SK-N-SH (cell line): ENCODE results near the gene MYRF. TPM values are rescaled to one million over a fixed set of nuclear protein-coding genes. Genes with fewer than 3 reads are reported as not detected.

ENCODE experiments used
- CTCF ChIA-PET: fragments of 300-600, 350-600 bp; formaldehyde crosslinking; extraction: SDS; loops from one replicate; lab custom pipeline; 2021; lab: Yijun Ruan, JAX
- POLR2A ChIA-PET: fragments of 350-600 bp; sonication (Branson Sonifier 250); formaldehyde crosslinking; extraction: SDS; loops from one replicate; lab custom pipeline; 2020; ENCODE audit warnings: antibody characterized with exemption, inconsistent platforms; lab: Yijun Ruan, JAX
- DNase-seq: peaks from one replicate; pipeline ENCODE4 v3.0.0; 2012
- H2AFZ ChIP-seq: fragments of 200-600 bp; sonication (generic); 2 replicates; pipeline ENCODE4 v1.8.1; 2016; ENCODE audit warnings: antibody characterized with exemption, mild to moderate bottlenecking, low read depth
- H3F3A ChIP-seq: fragments of 200-600 bp; sonication (generic); replicated peaks from 2 replicates; pipeline ENCODE3; 2016; ENCODE audit warnings: antibody characterized with exemption, mild to moderate bottlenecking; ENCODE audit not compliant: insufficient read depth
- H3K27ac ChIP-seq, 2 experiments: fragments of 200-500 bp in 1 of 2; fragments of 200-600 bp in 1 of 2; sonication (Bioruptor generic) in 1 of 2; sonication (generic), shearing (Covaris generic) in 1 of 2; 2 replicates each; pipeline versions ENCODE4 v1.5.1 to v1.6.1; 2014 to 2016; ENCODE audit warnings: low read depth in 2 of 2, inconsistent platforms in 1 of 2, low read length in 1 of 2, mild to moderate bottlenecking in 1 of 2, mixed read lengths in 1 of 2
- H3K27me3 ChIP-seq: fragments of 200-600 bp; sonication (generic), shearing (Covaris generic); 2 replicates; pipeline ENCODE4 v1.6.1; 2016; ENCODE audit warnings: mixed run types; ENCODE audit not compliant: insufficient read depth
- H3K36me3 ChIP-seq, 2 experiments: fragments of 200-500 bp in 1 of 2; fragments of 200-600 bp in 1 of 2; sonication (Bioruptor generic) in 1 of 2; sonication (generic) in 1 of 2; replicated peaks in 1 of 2; 2 replicates each; pipeline versions ENCODE3 to v1.5.1; 2014 to 2016; ENCODE audit warnings: low read length in 1 of 2, mild to moderate bottlenecking in 1 of 2; ENCODE audit not compliant: insufficient read depth in 2 of 2, control insufficient read depth in 1 of 2
- H3K4me1 ChIP-seq, 2 experiments: fragments of 200-500 bp in 1 of 2; fragments of 200-600 bp in 1 of 2; sonication (Bioruptor generic) in 1 of 2; sonication (generic), shearing (Covaris generic) in 1 of 2; 2 replicates each; pipeline versions ENCODE4 v1.5.1 to v1.6.1; 2014 to 2016; ENCODE audit warnings: low read depth in 1 of 2, low read length in 1 of 2, mixed run types in 1 of 2; ENCODE audit not compliant: insufficient read depth in 2 of 2, control insufficient read depth in 1 of 2
- H3K4me2 ChIP-seq: fragments of 200-600 bp; sonication (generic), shearing (Covaris generic); 2 replicates; pipeline ENCODE4 v1.6.1; 2017; ENCODE audit warnings: mixed run types
- H3K4me3 ChIP-seq, 2 experiments: fragments of 200-500 bp in 1 of 2; fragments of 200-600 bp in 1 of 2; sonication (Bioruptor generic) in 1 of 2; sonication (generic), shearing (Covaris generic) in 1 of 2; 2 replicates each; pipeline versions ENCODE4 v1.5.1 to v1.8.1; 2014 to 2016; ENCODE audit warnings: low read depth in 2 of 2, inconsistent platforms in 1 of 2, low read length in 1 of 2, mild to moderate bottlenecking in 1 of 2, mixed read lengths in 1 of 2, moderate library complexity in 1 of 2
- H3K79me2 ChIP-seq: fragments of 200-600 bp; sonication (generic); 2 replicates; pipeline ENCODE4 v1.8.1; 2017; ENCODE audit warnings: mild to moderate bottlenecking; ENCODE audit not compliant: insufficient read depth
- H3K9ac ChIP-seq: fragments of 200-600 bp; sonication (generic); 2 replicates; pipeline ENCODE4 v1.6.1; 2017; ENCODE audit warnings: mixed run types
- H3K9me2 ChIP-seq: fragments of 200-600 bp; sonication (generic); 2 replicates; pipeline ENCODE4 v1.6.1; 2017; ENCODE audit warnings: mixed run types
- H3K9me3 ChIP-seq: fragments of 200-600 bp; sonication (generic); 2 replicates; pipeline ENCODE4 v1.6.1; 2017; ENCODE audit warnings: mixed run types, mild to moderate bottlenecking, moderate library complexity
- H4K20me1 ChIP-seq: fragments of 200-600 bp; sonication (generic); 2 replicates; pipeline ENCODE4 v1.6.1; 2017; ENCODE audit warnings: mild to moderate bottlenecking, mixed run types; ENCODE audit not compliant: insufficient read depth
- EZH2phosphoT487 ChIP-seq: fragments of 200-600 bp; sonication (generic); IDR thresholded peaks from 2 replicates; pipeline ENCODE4 v1.6.1; 2017; ENCODE audit warnings: low read depth, mixed run types, mild to moderate bottlenecking, antibody characterized with exemption, moderate library complexity, borderline replicate concordance
- GABPA ChIP-seq: IDR thresholded peaks from 2 replicates; pipeline ENCODE4 v1.4.0; 2012; ENCODE audit warnings: low read depth, mild to moderate bottlenecking
- GATA2 ChIP-seq: sonication (generic); formaldehyde crosslinking; IDR thresholded peaks from 2 replicates; pipeline ENCODE4 v1.5.0; 2020; ENCODE audit warnings: mild to moderate bottlenecking, missing genetic modification reagents
- JUND ChIP-seq: IDR thresholded peaks from 2 replicates; pipeline ENCODE4 v1.4.0; 2012
- MEF2A ChIP-seq: IDR thresholded peaks from 2 replicates; pipeline ENCODE4 v1.4.0; 2012; ENCODE audit warnings: low read depth, borderline replicate concordance
- MXI1 ChIP-seq: IDR thresholded peaks from 2 replicates; pipeline ENCODE4 v1.6.1; 2012; ENCODE audit warnings: mild to moderate bottlenecking, low read depth, low read length, improper control_type of control experiment
- NFIC ChIP-seq: IDR thresholded peaks from 2 replicates; pipeline ENCODE4 v1.4.0; 2012; ENCODE audit warnings: borderline replicate concordance
- NRF1 ChIP-seq: IDR thresholded peaks from 2 replicates; pipeline ENCODE4 v1.6.1; 2012; ENCODE audit warnings: low read depth, mild to moderate bottlenecking, low read length
- POLR2AphosphoS5 ChIP-seq: IDR thresholded peaks from 2 replicates; pipeline ENCODE4 v1.6.1; 2012; ENCODE audit warnings: low read depth, low read length
- RFX5 ChIP-seq: IDR thresholded peaks from 2 replicates; pipeline ENCODE4 v1.6.1; 2012; ENCODE audit warnings: mild to moderate bottlenecking, improper control_type of control experiment, low read length
- RXRA ChIP-seq: IDR thresholded peaks from 2 replicates; pipeline ENCODE4 v1.4.0; 2012; ENCODE audit warnings: low read depth, mild to moderate bottlenecking, borderline replicate concordance
- SIN3A ChIP-seq: IDR thresholded peaks from 2 replicates; pipeline ENCODE4 v1.6.1; 2012; ENCODE audit warnings: low read depth, mild to moderate bottlenecking, low read length, moderate library complexity, borderline replicate concordance
- SMC3 ChIP-seq: IDR thresholded peaks from 2 replicates; pipeline ENCODE4 v1.6.1; 2012; ENCODE audit warnings: low read depth, low read length, improper control_type of control experiment
- TEAD4 ChIP-seq: IDR thresholded peaks from 2 replicates; pipeline ENCODE4 v1.4.0; 2012; ENCODE audit warnings: mild to moderate bottlenecking, borderline replicate concordance; ENCODE audit not compliant: insufficient read depth
- WGBS: methylation state at CpG from one replicate; pipeline ENCODE4 v1.1.6; 2017; ENCODE audit warnings: low lambda C conversion rate; 5-methylcytosine and 5-hydroxymethylcytosine counted together
- polyA plus RNA-seq, 3 experiments: library from polyadenylated mRNA; depleted of rRNA; stranded (reverse); fragments of >200 nt; gene quantifications; 2 replicates each; pipeline ENCODE4 v1.2.3, GENCODE V29; 2012
- TF ChIP-seq, protein P1 (sequence below): fragments of 200-600 bp; sonication (generic); IDR thresholded peaks from 2 replicates; pipeline ENCODE4 v1.6.1; 2017; ENCODE audit warnings: antibody characterized with exemption, mild to moderate bottlenecking, moderate library complexity
- TF ChIP-seq, protein P2 (sequence below): IDR thresholded peaks from 2 replicates; pipeline ENCODE4; 2012
- TF ChIP-seq, protein P3 (sequence below): fragments of 150-350 bp; IDR thresholded peaks from 2 replicates; pipeline ENCODE4 v1.6.1; 2016; ENCODE audit warnings: mild to moderate bottlenecking, low read depth, low read length
- TF ChIP-seq, protein P4 (sequence below): IDR thresholded peaks from 2 replicates; pipeline ENCODE4 v1.4.0; 2012; ENCODE audit warnings: low read depth
- TF ChIP-seq, protein P5 (sequence below): IDR thresholded peaks from 2 replicates; pipeline ENCODE4 v1.4.0; 2012; ENCODE audit warnings: low read depth, borderline replicate concordance

Gene MYRF
- polyA plus RNA-seq, 1 of the 3 experiments (the other 2 are of a cell fraction), result 2.8 TPM

DNA sequence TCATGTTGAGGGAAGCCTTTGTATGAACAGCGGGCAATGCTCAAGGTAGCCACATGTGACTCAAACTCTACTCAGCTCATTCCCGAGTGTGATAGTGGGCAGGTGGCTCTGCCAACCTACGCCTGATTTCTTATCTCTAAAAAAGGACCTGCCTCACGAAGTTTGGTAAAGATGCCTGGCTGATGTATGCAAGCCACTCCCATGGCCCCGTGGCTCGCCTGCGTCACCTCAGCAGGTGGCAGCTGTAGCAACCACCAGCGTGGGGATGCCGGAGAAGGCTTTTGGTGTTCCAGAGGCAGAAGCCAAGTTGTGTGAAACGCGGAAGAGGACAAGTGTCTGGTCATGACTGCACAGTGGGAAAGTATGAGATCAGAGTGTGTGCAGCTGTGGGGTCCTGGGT, 81.0 kb downstream of the MYRF start:
- Histone ChIP-seq H3K27ac (no peak overlapping the region; a peak in 1 of 4 replicates), H3F3A (no peaks in the 10 kb centered on the region), H3K36me3 (peaks cover 0 to 14% of the 10 kb centered on the region in 2 experiments), H3K9me3 (no peaks in the 10 kb centered on the region), H3K4me2 (no peak overlapping the region), H3K27me3 (no peaks in the 10 kb centered on the region), H4K20me1 (no peaks in the 10 kb centered on the region; the same call in 1 of the 2 replicates), H3K9ac (no peak overlapping the region)
- no peak for DNase-seq
- WGBS, result 97% methylated on average over 11 of the region's 11 CpGs
- CTCF ChIA-PET, result interaction anchor here (1.5 to 2.3 kb wide), 3 partner anchors 64 to 274 kb away, joined by 4 to 7 read pairs (median 7); no protein-coding TSS in a partner anchor
- TF ChIP-seq SMC3, result no peak
- TF ChIP-seq, protein P1, sequence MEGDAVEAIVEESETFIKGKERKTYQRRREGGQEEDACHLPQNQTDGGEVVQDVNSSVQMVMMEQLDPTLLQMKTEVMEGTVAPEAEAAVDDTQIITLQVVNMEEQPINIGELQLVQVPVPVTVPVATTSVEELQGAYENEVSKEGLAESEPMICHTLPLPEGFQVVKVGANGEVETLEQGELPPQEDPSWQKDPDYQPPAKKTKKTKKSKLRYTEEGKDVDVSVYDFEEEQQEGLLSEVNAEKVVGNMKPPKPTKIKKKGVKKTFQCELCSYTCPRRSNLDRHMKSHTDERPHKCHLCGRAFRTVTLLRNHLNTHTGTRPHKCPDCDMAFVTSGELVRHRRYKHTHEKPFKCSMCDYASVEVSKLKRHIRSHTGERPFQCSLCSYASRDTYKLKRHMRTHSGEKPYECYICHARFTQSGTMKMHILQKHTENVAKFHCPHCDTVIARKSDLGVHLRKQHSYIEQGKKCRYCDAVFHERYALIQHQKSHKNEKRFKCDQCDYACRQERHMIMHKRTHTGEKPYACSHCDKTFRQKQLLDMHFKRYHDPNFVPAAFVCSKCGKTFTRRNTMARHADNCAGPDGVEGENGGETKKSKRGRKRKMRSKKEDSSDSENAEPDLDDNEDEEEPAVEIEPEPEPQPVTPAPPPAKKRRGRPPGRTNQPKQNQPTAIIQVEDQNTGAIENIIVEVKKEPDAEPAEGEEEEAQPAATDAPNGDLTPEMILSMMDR, result no peak
- TF ChIP-seq, protein P2, sequence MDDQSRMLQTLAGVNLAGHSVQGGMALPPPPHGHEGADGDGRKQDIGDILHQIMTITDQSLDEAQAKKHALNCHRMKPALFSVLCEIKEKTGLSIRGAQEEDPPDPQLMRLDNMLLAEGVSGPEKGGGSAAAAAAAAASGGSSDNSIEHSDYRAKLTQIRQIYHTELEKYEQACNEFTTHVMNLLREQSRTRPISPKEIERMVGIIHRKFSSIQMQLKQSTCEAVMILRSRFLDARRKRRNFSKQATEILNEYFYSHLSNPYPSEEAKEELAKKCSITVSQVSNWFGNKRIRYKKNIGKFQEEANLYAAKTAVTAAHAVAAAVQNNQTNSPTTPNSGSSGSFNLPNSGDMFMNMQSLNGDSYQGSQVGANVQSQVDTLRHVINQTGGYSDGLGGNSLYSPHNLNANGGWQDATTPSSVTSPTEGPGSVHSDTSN, result no peak
- TF ChIP-seq MEF2A, result no peak
- TF ChIP-seq, protein P3, sequence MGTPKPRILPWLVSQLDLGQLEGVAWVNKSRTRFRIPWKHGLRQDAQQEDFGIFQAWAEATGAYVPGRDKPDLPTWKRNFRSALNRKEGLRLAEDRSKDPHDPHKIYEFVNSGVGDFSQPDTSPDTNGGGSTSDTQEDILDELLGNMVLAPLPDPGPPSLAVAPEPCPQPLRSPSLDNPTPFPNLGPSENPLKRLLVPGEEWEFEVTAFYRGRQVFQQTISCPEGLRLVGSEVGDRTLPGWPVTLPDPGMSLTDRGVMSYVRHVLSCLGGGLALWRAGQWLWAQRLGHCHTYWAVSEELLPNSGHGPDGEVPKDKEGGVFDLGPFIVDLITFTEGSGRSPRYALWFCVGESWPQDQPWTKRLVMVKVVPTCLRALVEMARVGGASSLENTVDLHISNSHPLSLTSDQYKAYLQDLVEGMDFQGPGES, result no peak
- TF ChIP-seq POLR2AphosphoS5, result no peak
- TF ChIP-seq, protein P4, sequence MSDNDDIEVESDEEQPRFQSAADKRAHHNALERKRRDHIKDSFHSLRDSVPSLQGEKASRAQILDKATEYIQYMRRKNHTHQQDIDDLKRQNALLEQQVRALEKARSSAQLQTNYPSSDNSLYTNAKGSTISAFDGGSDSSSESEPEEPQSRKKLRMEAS, result no peak
- TF ChIP-seq NFIC, result no peak
- TF ChIP-seq SIN3A, result no peak
- no peak for TF ChIP-seq NRF1
- no peak for TF ChIP-seq EZH2phosphoT487
- TF ChIP-seq RFX5, result no peak
- TF ChIP-seq TEAD4, result no peak
- TF ChIP-seq GABPA, result no peak
- TF ChIP-seq, protein P5, sequence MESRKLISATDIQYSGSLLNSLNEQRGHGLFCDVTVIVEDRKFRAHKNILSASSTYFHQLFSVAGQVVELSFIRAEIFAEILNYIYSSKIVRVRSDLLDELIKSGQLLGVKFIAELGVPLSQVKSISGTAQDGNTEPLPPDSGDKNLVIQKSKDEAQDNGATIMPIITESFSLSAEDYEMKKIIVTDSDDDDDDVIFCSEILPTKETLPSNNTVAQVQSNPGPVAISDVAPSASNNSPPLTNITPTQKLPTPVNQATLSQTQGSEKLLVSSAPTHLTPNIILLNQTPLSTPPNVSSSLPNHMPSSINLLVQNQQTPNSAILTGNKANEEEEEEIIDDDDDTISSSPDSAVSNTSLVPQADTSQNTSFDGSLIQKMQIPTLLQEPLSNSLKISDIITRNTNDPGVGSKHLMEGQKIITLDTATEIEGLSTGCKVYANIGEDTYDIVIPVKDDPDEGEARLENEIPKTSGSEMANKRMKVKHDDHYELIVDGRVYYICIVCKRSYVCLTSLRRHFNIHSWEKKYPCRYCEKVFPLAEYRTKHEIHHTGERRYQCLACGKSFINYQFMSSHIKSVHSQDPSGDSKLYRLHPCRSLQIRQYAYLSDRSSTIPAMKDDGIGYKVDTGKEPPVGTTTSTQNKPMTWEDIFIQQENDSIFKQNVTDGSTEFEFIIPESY, result no peak
- no peak for TF ChIP-seq MXI1
- TF ChIP-seq RXRA, result no peak
- TF ChIP-seq GATA2 (CRISPR knock-in tag), result no peak
- no peak for TF ChIP-seq JUND
- TF ChIP-seq, all 33 proteins: peak for 0
- Histone ChIP-seq H2AFZ (no peak overlapping the region), H3K79me2 (peaks cover 50% of the 10 kb centered on the region), H3K4me1 (peaks cover 34 to 56% of the 10 kb centered on the region in 2 experiments; a peak in 3 of 4 replicates), H3K4me3 (no peak overlapping the region), H3K9me2 (no peaks in the 10 kb centered on the region)
- POLR2A ChIA-PET, result no interaction called here
